Renal pelvis (tissue), 4 donors: ENCODE data around the gene MAP4K3. TPM values are rescaled to one million over a fixed set of nuclear protein-coding genes. Genes with fewer than 3 reads are reported as not detected.

Experiments
- DNase-seq: peaks from one replicate; pipeline ENCODE4 v3.0.0-alpha.2; 2013
- polyA plus RNA-seq, 3 donors: library from polyadenylated mRNA; unstranded; fragments of 120-200 nt; gene quantifications; one replicate each; pipeline ENCODE4 v1.2.1, GENCODE V29; 2013; ENCODE audit not compliant: insufficient read length in 3 of 3

The MAP4K3 gene
- polyA plus RNA-seq, 3 donors, result 59.7 to 80.7 (median 72.1) TPM

DNA sequence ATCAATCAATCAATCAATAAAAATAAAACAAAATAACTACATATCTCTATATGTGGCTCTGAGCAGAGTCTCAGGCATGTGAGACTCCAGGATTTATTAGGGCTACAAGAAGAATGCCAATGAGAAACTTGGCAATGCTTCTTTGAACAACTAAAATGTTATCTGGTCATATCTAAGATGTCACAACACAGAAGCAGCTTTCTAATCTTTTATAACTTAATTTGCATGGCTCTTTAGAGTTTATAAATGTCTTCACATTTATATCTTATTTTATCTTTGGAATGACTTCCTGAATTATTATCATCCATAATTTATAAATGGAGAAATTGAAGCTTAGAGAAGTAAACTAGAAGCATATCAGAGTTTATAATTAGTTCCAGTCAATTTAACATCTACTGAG is 14.9 kb upstream of the MAP4K3 start:
- no peak for DNase-seq

DNA sequence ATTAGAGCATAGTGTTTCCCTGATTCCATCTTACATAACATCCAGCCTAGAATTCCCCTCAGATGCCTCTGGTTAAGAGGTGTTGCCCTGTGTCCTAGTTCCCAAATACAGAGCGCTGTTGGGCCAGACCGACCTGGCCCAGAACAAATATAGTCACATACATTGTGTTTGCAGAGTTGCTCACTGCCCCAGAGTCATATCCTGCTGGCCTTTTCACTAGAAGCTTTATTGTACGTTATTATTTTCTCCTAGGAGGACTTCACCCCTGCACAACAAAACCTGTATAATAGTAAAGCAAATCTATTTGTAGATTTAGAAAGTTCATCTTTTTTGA is 11.1 kb upstream of the MAP4K3 start:
- no peak for DNase-seq

DNA sequence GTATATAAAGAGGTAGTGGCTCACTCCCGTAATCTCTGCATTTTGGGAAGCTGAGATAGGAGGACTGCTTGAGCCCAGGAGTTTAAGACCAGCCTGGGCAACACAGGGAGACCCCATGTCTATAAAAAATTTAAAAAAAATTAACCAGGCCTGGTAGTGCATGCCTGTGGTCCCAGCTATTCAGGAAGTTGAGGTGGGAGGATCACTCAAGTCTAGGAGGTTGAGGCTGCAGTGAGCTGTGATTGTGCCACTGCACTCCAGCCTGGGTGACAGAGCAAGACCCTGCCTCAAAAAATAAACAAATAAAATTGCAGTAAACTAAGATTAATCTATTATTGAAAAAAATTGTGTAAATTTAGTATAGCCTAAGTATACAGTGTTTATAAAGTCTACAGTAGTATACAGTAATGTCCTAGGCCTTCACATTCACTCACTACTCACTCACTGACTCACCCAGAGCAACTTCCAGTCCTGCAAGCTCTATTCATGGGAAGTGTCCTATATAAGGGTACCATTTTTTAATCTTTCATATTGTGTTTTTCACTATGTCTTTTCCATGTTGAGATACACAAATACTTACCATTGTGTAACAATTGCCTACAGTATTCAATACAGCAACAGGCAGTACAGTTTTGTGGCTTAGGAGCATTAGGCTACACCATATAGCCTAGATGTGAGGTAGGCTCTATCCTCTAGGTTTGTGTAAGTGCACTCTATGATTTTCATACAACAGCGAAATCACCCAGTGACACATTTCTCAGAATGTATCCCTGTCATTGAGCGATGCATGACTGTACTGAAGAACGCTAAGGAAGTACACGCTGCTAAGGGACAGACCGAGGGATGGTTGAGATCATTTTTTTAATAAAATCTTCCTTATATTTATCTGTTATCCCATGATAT is 10.4 kb upstream of the MAP4K3 start:
- DNase-seq, result no peak

DNA sequence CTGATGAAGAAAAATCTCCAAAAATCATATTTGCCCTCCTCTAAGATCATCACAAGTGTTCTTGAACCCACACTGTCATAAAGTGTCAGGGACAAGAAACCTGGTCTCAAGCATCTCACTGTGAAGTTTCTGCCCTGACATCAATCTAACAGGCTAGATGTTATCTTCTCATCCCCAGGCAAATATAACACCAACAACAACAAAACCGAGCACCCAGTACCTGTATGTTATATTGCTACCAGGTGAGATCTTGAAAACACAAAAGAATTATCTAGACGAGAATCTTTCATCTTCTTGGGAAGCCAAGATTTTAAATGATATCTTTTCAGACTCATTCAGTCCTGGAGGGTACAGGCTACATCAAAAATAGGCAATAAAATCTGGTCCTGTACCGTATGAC is 8.8 kb upstream of the MAP4K3 start:
- no peak for DNase-seq

DNA sequence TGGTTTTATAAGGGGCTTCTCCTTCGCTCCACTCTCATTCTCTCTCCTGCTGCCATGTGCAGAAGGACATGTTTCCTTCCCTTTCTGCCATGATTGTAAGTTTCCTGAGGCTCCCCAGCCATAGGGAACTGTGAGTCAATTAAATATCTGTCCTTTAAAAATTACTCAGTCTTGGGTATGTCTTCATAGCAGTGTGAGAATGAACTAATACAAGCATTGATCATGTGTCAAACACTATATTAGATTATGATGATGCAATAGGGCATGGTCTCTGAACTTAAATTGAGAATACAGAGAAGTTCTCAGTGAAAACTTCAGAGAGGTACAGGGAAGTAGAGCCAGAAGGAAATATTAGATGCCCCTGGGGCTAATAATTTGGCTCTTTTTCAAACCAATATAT is 5.9 kb upstream of the MAP4K3 start:
- no peak for DNase-seq

DNA sequence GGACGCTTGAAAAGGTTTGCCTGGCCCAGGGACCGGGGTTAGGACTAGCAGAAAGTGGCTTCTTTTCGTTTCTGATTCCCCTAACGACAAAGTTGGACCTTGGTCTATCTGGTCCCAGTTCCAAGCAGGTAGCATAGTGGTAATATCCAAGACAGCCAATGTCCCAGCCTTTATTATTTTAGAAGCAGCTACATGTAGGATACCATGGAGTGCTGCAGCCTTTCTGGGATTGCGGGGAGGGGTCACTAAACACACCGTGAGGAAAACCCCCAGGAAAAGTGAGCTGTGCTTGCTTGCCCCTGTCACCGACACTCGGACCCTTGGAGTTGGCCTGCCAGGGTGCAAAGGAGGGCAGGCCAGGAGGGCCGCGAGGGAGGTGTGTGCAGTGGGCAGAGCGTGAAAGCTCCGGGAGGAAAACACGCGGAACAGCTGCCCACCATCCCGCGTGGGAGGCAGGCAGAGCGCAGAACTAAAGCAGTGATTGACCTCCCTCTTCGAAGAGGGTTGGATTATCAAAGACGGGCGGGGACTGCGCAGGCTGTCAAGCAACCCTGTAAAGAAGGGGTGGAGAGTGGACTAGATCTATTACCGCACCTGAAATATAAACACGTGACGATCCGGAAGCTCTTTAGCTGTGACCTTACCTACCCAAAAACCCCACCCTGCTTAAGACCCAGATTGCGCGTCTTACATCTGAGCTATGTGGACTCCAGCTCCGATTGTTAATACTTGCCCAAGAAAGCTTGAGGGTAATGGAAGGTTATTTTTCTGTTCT is 624 bp upstream of the MAP4K3 start:
- no peak for DNase-seq

DNA sequence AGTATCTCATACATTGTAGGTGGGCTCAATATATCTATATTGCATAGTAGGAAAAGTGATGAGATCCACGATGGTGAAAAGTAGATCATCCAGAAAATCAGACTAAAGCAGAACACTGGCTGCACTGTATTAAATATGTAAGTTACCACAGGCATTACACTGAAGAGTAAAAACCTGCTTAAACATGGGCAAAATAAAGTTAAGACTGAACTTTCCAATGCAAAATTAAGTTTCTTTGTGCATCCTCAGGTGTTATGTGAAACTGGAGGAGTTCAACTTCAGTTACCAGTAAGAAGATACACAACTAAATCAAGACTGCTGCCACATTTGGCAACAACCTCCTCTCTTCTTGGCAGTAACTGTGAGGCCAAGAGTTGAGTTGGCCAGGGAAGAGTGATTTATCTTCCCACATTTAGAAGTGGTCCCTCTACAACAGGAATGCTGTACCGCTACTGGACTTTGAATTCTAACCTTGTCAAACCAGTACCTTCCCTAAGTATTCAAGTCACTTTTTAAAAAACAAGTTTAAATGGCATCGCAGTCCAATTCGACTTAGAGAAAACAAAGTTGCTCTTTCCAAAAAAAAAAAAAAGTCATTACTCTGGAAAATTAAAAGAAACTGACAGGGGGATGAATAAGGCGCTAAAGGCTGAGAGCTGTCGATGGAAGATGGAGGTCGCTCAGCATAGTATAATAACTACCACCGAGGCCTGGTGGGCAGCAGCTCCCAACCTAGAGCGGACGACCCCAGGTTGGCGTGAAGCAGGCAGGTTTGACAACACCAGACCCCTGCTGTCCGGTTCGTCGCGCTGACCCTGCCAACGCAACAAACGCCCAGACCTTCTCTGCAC is 1.1 kb downstream of the MAP4K3 start:
- no peak for DNase-seq

DNA sequence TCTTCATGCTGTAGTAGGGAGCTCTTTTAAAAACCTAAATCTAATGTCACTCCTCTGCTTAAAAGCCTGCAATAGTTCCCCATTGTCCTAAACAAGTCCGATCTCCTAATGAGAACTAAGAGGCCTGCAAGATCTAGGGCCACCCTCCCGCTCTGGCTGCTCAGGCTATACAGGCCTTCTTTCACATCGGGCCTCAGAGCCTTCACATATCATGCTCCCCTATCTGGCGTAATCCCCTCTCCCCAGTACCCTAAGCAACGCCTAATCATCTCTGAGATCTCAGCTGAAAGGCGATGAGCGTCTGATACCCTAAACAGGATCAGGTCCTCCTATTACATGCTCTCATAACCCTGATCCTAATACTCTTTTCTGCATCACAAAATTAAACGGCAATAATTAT is 1.9 kb downstream of the MAP4K3 start:
- DNase-seq, result no peak

DNA sequence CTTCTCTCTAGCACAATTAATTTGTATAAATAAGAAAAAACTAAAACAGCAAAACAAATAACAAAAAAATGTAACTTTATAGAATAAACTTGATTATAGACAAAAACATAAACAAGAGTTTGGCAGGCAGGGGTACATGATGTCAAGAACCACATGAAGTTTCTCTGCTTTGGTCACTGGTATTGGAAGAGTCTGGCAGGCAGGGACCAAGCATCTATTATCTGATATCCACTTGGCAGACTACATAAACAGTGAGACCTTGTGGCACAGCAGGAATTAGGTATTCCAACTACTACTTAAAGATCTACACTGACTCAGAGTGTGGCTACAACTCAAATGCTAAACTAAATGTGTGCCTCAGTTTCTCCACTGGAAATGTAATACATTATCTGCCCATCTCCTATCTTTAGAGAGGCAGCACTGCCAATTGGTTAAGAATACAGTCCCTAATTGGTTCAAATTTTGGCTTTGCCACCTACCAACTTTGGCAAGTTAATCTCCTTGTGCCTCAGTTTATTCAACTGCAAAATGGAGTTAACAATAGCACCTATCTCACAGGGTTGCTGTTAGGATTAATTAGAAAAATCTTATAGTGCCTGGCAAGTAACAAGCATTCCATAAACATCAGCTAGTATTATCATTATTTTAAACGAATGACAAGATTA is 2.7 kb downstream of the MAP4K3 start:
- DNase-seq, result no peak

DNA sequence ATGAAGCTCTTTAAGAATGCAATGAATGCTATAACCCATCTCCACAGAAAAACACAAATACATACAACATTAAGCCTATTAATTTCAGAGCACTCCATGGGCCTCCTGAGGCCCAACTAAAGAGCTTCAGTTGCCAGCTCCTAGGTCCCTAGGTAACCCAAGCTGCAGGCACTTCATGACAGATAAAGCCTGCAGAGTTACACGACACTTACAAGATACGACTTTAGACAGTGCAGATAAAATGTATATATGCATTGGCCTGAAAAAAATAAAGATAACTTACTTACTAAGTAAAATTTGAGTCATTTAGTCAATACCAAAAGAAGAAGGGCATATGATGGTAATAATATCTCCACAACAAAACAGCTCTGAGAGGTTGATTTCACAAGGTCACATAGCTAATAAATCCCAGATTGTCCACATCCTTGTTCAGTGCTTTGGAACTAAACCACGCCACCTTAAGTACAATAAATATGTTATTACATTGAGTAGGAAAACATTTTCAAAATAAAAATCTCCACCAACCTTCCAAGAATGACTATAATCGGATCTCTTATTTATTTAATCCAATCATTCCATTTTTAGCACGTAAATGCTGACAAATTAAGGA is 3.4 kb downstream of the MAP4K3 start:
- DNase-seq, result no peak

DNA sequence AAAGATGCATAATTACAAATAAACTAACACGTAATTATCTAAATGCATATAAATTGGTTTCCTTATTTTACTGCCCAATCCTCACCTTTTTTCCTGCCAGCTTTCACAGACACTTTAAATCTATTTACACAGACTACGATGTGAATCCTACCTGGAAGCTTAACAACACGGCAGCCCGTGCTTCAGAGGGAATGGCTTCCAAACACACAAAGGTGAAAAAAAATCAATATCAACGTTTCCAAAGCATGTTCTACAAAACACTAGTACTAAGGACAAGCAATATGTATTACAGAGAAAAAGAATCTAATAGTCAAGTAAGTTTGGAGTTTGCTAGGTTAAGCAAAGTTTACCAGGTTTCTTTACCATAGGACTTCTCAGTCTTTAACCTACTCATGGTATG is 4.4 kb downstream of the MAP4K3 start:
- DNase-seq, result no peak

DNA sequence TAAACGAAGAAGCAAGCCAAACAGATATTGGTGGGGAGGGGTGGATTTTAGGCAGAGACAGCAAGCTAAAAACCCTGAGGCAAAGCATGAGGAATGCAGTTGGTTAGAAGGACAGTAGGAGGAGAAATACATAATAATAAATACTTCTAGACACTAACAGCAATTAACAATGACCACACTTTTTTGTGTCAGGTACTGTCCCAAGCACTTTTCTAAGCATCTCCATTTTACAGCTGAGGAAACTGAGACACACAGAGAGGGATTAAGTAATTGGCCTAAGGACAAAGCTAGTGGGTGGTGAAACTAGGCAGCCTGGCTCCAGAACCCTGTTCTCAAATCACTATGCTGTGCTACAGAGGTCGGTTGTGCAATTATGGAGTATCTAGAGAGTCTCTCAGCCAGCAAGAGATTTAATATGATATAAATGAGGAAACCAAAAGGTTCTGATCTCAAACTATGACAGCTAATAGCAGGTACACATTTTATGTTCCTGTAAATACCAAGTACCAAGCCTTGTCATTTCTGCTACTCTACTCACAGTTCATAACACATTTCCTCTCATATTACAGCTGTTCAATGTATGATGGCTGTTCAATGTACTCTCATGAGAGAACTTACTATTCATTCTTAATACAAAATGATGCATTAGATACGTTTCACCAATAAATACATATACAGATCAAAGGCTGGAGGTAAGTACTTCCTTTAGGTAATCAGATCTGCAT is 5.3 kb downstream of the MAP4K3 start:
- no peak for DNase-seq

DNA sequence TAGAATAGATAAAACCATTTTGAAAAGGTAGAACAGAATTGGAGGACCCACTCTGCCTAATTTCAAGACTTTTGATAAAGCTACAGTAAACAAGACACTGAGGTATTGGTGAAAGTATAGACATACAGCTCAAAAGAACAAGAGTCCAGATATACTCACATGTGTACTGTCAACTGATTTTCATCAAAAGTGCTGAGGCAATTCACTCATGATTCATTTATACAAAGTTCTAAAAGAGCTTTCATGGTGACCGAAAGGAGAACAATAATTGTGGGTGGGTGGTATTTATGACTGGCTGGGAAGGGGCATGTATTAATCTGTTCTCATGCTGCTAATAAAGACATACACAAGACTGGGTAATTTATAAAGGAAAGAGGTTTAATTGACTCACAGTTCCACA is 7.3 kb downstream of the MAP4K3 start:
- no peak for DNase-seq

DNA sequence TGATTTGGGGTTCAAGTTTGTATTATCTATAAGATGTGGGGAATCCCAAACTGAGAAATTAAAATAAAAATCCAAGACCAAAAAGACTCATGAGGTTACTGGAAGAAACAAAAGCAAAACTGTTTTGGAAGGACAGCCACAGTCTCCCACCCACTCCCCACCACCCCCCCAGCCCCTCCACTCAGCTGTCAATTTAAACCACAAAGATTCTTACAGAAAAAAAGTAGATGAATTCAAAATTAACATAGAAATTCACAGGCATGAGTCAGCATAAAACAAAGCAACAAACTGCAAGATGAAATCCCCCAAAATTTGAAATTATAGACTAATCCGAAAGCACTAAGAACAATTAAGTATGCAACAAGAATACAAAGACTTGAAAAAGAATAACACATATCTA is 12.1 kb downstream of the MAP4K3 start:
- DNase-seq, result no peak

DNA sequence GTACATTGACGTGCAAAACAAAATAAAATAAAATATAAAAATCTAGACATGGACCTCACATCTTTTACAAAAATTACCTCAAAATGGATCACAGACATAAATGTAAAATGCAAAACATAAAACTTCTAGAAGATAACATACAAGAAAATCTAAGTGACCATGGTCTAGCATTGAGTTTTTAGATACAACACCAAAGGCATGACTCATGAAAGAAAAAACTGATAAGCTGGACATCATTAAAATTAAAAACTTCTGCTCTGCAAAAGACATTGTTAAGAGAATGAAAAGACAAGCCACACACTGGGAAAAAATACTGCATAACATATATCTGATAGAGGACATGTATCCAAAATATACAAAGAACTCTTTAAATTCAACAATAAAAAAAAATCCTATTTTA is 14.4 kb downstream of the MAP4K3 start:
- DNase-seq, result no peak

DNA sequence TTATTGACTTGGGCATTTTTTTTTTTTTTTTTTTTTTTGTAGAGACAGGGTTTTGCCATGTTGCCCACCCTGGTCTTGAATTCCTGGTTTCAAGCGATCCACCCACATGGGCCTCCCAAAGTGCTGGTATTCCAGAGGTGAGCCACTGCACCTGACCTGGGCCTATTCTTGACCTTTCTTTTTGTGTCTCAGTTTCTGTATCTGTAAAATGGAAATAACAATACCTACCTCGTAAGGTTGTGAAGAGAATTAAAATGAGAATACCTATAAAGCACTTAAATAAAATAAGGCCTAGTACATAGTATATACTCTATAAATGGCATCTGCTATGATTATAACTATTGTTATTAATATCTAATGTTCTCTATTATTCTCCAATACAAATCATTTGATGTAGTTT is 15.7 kb downstream of the MAP4K3 start:
- DNase-seq, result no peak

DNA sequence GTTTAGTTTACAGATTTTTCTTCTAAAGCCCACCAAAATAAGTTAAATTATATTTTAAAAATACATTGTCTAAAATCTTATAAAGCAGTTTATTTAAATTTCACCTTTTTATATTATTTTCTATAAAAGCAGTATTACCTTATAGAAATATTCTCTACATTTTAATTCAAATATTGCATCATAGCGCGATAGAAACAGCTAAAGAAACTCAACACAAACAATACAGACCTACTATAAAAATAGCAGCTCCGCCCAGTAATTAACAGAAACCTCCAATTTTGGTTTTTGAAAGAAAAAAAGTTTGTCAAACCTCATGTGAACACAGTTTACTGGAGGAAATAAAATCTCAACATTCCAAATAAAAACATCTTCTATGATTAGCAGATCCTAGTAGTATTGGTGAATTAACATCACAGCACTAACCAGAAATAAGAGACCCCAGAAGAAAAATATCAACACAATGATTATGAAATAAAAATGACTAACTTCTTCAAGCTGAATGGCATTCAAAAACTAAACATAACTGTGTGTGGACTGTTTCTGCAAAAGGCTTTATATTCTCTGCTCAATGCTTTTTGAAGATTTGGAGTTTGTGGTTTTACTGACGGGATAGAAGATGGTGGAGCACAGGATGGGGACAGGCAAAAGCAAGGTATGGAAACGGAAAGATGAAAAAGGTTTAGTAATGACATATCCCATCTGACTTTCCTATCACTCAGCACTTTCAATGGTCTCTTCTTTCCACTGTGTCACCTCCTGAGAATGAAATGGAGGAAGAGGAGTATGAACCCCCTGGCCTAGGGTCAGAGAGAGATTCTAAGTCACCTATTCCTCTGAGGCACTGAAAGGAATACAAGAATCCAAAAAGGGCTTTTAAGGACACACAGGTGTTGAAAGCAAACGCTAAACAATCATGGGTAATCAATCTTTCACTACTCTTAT is 17.5 kb downstream of the MAP4K3 start:
- no peak for DNase-seq

DNA sequence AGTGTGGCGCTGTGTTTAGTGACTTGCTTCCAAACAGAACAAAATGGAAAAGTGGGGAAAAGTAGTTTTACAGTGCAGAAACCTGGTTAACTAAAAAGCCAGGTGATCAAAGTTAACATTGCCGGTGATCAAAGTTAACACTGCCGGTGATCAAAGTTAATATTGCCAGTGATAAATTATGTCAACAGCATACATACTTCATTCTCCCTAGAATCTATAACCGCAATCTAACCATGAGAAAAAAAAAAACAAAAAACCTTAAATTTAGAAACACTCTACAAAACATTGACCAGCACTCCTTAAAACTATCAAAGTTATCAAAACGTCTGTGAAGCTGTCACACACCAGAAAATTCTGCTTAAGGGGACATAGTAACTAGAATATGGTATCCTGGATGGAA is 18.6 kb downstream of the MAP4K3 start:
- no peak for DNase-seq

DNA sequence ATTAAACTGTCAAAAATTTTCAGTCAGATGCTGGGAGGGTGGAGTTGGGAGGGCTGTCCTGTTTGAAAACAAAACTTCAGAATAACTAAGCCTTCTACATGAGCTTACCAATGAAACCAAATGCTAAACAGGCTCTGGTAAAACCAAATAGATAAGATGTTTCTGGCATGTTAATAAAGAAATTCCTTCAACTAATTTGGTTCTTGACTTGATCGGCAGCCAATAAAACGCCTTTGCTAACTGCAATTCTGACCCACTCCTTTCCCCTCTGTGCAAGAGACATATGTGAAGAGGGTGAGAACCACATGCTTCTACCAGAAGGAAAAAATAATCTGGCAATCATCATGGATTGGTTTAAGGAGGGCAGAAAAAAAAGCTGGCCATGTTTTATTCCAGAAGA is 20.9 kb downstream of the MAP4K3 start:
- no peak for DNase-seq
